Activated T-cell treated with anti-CD3 and anti-CD28 coated beads, Interleukin-2, amount 50 U/mL, for 4 hours (primary cell): ENCODE data around the gene BCHE. TPM values are rescaled to one million over a fixed set of nuclear protein-coding genes. Genes with fewer than 3 reads are reported as not detected.

Source experiments
- ATAC-seq, 2 donors: fragments of 200-7000 bp; cut with Tn5 transposase; one replicate each; pipeline ENCODE4 v1.10.0; 2021
- DNase-seq: peaks from one replicate; pipeline ENCODE4 v3.0.0-alpha.2; 2020
- H3K27me3 Mint-ChIP-seq: one replicate; pipeline ENCODE4 v1.8.0; 2021; ENCODE audit warnings: low read depth, mixed read lengths
- H3K36me3 Mint-ChIP-seq: one replicate; pipeline ENCODE4 v1.8.0; 2022; ENCODE audit warnings: mixed read lengths; ENCODE audit not compliant: insufficient read depth
- H3K4me1 Mint-ChIP-seq: one replicate; pipeline ENCODE4 v1.8.0; 2021; ENCODE audit warnings: low read depth, mixed read lengths
- H3K4me3 Mint-ChIP-seq: one replicate; pipeline ENCODE4 v1.8.0; 2021; ENCODE audit warnings: mild to moderate bottlenecking, moderate library complexity, mixed read lengths
- H3K9me3 Mint-ChIP-seq: one replicate; pipeline ENCODE4 v1.8.0; 2021; ENCODE audit warnings: mixed read lengths
- total RNA-seq, 3 donors: library from RNA; stranded (reverse); gene quantifications; one replicate each; pipeline ENCODE4 v1.2.1, GENCODE V29; 2021

The BCHE gene
- total RNA-seq, 3 donors from 2014 or later, result not detected

DNA sequence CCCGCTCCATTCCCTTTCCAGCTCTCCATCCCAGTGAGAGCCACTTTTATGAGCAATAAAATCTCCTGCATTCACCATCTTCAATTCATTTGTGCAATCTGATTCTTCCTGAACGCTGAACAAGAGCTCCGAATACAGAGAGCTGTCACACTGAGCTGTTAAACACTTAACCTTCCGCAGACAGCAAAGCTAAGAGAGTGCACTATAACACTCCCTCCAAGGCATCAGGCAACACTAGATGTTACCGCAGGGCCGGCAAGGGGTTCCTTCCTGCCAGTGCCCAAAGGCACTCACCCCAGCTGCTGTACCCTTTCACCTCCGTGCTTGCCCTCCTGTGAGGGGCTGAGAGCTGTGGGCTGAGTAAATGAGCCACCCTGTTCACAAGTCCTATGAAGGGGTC is 85.6 kb downstream of the BCHE start:
- Mint-ChIP-seq H3K4me3 (no peak overlapping the region), H3K9me3 (peaks cover 5% of the 10 kb centered on the region), H3K27me3 (no peaks in the 10 kb centered on the region), H3K36me3 (no peaks in the 10 kb centered on the region), H3K4me1 (no peaks in the 10 kb centered on the region)
- no peak for ATAC-seq
- DNase-seq, result no peak

DNA sequence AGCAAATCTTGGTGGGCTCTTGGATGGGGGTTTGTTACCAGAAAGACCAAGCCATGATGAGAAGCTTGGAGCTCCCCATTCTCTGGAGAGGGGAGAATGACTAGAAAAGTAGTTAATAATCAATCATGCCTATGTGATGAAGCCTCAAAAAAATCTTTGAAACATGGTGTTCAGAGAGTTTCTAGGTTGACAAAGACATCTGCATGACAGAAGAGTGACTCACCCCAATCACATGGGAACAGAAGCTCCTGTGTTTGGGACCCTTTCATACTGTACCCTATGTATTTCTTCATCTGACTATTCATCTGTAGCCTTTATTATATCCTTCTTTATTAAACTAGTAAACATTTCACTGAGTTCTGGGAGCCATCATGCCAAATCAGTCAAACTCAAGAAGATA is 87.4 kb downstream of the BCHE start:
- no peak overlapping the region for H3K4me3 Mint-ChIP-seq

DNA sequence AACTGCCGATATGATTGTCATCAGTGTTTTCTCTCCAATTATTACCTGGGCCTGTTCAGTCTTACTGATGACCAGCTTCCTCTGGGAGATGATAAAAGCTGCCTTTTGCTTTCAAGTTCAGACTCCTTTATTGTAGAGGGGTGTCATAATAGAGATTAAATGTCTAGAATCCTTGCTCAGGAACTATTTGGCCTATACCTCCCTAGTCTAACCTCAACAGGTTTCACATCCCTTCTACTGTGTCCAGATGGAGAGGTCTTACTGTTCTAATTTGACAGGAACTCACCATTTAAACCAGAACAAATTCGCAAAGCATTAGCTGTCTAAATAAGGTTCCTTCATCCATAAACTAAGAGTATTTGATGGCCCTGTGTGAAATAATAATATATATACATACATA is 88.0 kb downstream of the BCHE start:
- DNase-seq, result no peak
- H3K9me3 Mint-ChIP-seq, result peaks cover 8% of the 10 kb centered on the region
- no peaks in the 10 kb centered on the region for H3K27me3 Mint-ChIP-seq
- H3K36me3 Mint-ChIP-seq, result no peaks in the 10 kb centered on the region
- H3K4me3 Mint-ChIP-seq, result no peak overlapping the region
- no peak for ATAC-seq
- no peaks in the 10 kb centered on the region for H3K4me1 Mint-ChIP-seq

More for the DNA sequence above, 87.4 kb downstream of the BCHE start:
- no peak for ATAC-seq
- no peaks in the 10 kb centered on the region for H3K4me1 Mint-ChIP-seq
- no peaks in the 10 kb centered on the region for H3K27me3 Mint-ChIP-seq
- no peak for DNase-seq
- H3K9me3 Mint-ChIP-seq, result peaks cover 8% of the 10 kb centered on the region
- no peaks in the 10 kb centered on the region for H3K36me3 Mint-ChIP-seq

DNA sequence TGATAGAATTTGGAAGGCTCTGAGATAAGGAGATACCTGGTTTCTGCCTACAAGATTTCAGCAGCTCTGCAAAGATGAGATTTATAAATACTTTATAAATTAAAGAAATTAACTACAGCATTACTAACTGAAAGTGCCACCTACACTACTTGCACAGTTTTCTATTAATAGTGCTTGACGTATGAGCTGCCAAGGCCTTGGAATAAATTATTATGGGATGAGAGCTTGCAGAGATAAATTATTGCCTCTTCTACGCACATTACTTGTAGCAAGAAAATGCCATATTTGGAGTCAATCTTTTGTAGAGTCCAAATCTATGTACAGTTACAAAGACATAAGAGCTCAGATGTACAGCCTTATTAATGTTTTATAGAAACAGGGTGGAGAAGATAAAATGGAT is 89.1 kb downstream of the BCHE start:
- no peak for DNase-seq
- Mint-ChIP-seq H3K27me3 (no peaks in the 10 kb centered on the region), H3K36me3 (no peaks in the 10 kb centered on the region), H3K4me1 (no peaks in the 10 kb centered on the region), H3K9me3 (peaks cover 8% of the 10 kb centered on the region), H3K4me3 (no peak overlapping the region)
- no peak for ATAC-seq

DNA sequence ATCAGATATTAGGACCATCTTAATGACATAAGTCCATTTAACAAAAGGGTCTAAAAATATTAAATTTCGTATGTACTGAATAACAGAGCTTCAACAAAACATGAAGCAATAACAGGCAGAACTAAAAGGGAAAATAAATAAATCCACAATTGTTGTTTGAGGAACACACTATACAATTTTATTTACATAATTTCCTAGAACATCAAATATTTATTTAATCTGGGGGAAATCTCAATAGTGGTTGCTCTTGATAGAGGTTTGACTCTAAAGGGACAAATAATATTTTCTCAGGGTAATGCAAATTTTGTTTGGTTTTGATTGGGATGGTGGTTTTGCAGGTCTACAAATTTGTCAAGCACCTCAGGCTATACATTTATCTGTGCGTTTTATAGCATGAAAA is 90.3 kb downstream of the BCHE start:
- Mint-ChIP-seq H3K27me3 (no peaks in the 10 kb centered on the region), H3K9me3 (peaks cover 11% of the 10 kb centered on the region), H3K4me1 (no peaks in the 10 kb centered on the region), H3K36me3 (no peaks in the 10 kb centered on the region), H3K4me3 (no peak overlapping the region)
- no peak for DNase-seq
- no peak for ATAC-seq

DNA sequence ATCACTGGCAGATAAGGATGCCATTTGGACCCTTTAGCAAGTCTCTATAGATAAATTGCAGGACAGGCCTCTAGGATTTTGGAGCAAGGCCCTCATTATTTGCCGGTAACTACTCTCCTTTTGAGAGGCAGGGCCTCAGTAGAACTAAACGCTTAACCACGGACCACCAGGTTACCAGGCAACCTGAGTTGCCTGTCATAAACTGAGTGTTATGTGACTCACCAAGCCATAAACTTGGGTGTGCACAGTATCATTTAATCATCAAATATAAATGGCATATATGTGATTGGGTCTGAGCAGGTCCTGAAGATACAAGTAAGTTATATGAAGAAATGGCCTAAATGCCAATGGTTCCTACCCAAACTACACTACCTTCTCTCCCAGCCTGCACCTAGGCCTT is 93.2 kb downstream of the BCHE start:
- H3K36me3 Mint-ChIP-seq, result no peaks in the 10 kb centered on the region
- no peak for DNase-seq
- peaks cover 9% of the 10 kb centered on the region for H3K9me3 Mint-ChIP-seq
- H3K4me1 Mint-ChIP-seq, result no peaks in the 10 kb centered on the region
- no peak overlapping the region for H3K4me3 Mint-ChIP-seq
- H3K27me3 Mint-ChIP-seq, result no peaks in the 10 kb centered on the region
- no peak for ATAC-seq

DNA sequence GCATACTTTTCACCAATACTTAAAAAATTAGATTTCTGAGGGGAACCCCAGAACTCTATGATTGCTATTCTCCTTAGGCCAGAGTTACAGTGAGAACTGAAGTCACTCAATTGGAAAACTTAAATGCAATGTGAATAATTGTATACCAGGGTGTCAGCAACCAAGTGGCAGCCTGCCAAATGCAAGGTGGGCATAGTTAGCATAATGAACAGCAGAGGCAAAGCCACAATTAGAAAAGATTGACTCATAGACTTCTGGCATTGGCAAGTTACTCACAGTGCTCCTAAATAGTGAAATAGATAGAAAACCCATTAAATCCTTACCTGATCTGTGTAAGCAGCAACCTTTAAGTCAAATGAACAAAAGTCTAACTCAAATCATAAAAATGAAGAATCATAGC is 94.9 kb downstream of the BCHE start:
- ATAC-seq (no peak), DNase-seq (no peak)
- Mint-ChIP-seq H3K4me1 (no peaks in the 10 kb centered on the region), H3K9me3 (peaks cover 13% of the 10 kb centered on the region), H3K36me3 (no peaks in the 10 kb centered on the region), H3K4me3 (no peak overlapping the region), H3K27me3 (no peaks in the 10 kb centered on the region)

DNA sequence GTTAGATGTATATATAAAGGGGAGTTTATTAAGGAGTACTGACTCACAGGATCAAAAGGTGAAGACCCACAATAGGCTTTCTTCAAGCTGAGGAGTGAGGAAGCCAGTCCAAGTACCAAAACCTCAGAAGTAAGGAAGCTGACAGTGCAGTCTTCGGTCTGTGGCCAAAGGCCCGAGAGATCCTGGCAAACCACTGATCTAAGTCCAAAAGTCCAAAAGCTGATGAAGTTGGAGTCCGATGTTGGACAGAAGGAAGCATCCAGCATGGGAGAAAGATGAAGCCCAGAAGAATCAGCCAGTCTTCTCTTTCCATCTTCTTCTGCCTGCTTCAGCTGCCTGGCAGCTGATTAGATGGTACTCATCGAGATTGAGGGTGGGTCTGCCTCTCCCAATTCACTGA is 107.5 kb downstream of the BCHE start:
- ATAC-seq (no peak), DNase-seq (no peak)
- no peaks in the 10 kb centered on the region for H3K4me1 Mint-ChIP-seq
- no peak overlapping the region for H3K4me3 Mint-ChIP-seq
- H3K9me3 Mint-ChIP-seq, result peaks cover 8% of the 10 kb centered on the region
- no peaks in the 10 kb centered on the region for H3K27me3 Mint-ChIP-seq
- H3K36me3 Mint-ChIP-seq, result no peaks in the 10 kb centered on the region

DNA sequence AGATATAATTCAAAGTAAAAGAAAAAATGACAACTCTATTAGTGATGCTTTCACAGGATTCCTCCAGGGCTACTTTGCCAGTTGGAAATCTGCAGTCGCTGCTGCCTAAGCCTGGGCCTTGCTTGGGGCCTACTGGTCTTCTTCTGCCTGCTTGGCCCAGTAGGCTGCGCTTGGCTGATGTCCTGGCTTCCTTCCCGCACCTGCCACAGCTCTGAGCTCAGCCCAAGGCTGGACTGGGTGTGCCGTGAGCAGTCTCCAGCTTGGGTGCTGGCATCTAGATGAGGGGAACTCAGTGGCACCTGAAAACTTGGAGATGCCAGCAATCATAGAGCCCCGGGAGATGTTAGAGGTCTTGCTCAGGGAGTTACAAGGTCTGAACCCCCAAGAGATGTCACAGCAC is 108.3 kb downstream of the BCHE start:
- no peak overlapping the region for H3K4me3 Mint-ChIP-seq
- no peaks in the 10 kb centered on the region for H3K36me3 Mint-ChIP-seq
- H3K9me3 Mint-ChIP-seq, result peaks cover 8% of the 10 kb centered on the region
- no peak for DNase-seq
- H3K4me1 Mint-ChIP-seq, result no peaks in the 10 kb centered on the region
- no peak for ATAC-seq
- no peaks in the 10 kb centered on the region for H3K27me3 Mint-ChIP-seq

DNA sequence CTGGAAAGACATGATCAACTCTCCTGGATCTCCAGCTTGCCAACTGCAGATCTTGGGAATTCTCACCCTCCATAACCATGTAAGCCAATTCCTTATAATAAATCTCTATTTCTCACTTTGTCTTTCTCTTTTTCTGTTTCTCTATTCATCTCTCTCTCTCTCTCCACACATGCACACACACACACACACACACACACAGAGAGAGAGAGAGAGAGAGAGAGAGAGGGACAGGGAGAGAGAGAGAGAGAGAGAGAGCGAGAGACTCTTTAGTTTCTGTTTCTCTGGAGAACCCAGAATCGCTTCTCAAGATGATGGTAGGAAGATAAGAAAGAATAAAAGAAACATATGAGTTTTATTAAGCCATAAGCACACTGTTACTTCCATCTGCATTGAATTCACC is 111.9 kb downstream of the BCHE start:
- H3K9me3 Mint-ChIP-seq, result peaks cover 8% of the 10 kb centered on the region
- H3K36me3 Mint-ChIP-seq, result no peaks in the 10 kb centered on the region
- no peaks in the 10 kb centered on the region for H3K27me3 Mint-ChIP-seq
- no peaks in the 10 kb centered on the region for H3K4me1 Mint-ChIP-seq
- no peak overlapping the region for H3K4me3 Mint-ChIP-seq
- ATAC-seq, result no peak
- DNase-seq, result no peak
